Measurements from ENCODE around the gene NCOA7.

Gene NCOA7

GRCh38 chr6:125816828-125817280, 26.1 kb downstream of the NCOA7 start:
- DNase-seq: no peak

- no peak for DNase-seq
Measured at GRCh38 chr6:125818225-125818657, 27.5 kb downstream of the NCOA7 start.

DNA sequence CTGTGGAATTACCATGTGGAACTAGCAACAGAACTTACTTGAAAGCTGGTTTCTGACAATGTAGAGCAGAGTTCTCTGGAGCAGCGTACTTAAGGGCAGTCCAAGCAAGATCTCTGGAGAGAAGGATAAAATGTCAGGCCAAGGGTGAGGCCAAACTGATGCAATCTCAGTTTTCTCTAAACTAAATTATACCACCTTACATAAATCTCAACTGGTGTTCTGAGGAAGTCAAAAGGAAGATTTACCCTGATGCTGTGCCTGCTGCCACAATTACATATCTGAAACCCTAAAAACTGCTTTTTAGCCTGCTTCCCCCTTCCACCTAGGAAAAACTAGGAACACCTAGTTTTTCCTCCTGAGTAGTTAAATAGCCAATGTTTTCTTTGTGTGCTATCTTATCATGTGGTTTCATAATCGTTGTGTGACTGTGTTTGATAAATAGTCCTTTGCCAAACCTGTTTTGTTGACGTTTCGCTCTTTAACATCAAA, 28.1 kb downstream of the NCOA7 start:
- no peak for DNase-seq

- DNase-seq: no peak
Measured at GRCh38 chr6:125819535-125820326, 29.0 kb downstream of the NCOA7 start.

- no peak for DNase-seq
Measured at GRCh38 chr6:125821825-125822281, 31.1 kb downstream of the NCOA7 start.

DNA sequence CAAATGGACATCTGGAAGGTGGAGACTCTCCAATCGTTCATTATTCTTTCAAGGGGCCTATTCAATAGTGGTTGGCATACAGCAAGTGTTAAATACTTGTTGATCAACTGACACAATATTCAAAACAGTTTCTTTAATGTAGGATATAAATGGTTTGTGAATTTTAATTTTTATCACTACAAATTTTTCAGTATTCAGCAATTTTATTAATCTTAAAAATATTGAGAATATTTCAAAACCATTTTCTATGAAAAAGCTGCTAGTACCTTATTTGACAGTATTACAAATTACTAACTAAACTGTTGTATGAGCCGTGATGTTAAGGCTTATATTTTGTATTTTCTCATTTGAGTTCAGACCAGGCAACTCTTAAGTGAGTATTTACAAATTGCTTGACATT, 32.4 kb downstream of the NCOA7 start:
- DNase-seq: no peak

GRCh38 chr6:125824946-125825771, 34.4 kb downstream of the NCOA7 start:
- DNase-seq: no peak

- DNase-seq: no peak
Measured at GRCh38 chr6:125826695-125827463, 36.1 kb downstream of the NCOA7 start.

DNA sequence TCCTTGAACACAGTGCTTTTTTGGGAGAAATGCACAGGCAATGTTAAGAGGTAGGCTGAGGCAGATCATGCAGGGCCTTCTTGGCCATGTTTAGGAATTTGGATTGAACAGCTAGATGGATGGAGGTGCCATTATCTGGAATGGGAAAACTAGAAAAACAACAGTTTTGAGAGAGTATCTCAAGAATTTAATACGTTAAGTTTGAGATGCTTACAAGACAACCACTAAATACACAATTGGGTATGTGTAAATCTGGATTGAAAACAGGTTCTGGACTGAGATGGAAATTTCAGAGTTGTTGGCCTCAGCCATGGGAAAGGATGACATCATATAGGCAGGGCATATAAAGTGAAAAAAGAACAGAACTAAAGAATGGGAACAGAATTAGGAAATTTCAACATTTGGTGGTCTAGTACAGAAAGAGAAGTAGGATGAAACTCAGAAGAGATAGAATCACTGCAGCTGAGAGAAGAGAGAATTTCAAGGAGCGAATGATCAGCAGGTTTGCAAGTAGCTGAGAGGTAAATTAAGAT, 37.1 kb downstream of the NCOA7 start:
- no peak for DNase-seq

DNA sequence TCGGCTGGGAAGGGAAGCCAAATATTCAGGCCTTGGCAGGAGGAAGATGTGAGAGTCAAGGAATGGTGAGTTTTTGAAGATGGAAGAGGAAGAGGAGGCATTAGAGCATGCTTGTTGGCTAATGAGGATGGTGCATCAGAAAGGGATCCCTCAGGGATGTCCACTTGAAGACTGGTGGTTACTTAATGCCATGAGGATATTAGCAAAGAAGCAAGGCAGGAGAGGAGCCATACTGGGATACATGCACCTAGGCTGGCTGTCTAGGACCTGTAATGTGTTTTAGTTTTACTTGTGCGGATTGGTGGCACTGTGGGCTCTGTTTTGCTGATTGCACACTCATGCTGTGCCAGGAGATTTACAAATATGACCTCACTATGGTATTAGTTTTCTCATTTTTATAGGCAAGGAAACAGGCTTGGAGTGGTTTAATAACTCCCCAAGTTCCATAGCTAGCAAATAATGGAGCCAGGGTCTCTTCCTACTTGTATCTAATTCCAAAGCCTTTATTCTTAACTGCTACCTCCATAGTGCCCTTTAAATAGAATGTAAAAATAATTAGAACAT, 37.8 kb downstream of the NCOA7 start:
- DNase-seq: no peak

- no peak for DNase-seq
Measured at GRCh38 chr6:125829433-125829832, 38.7 kb downstream of the NCOA7 start.

- DNase-seq: no peak
Measured at GRCh38 chr6:125831659-125832058, 40.9 kb downstream of the NCOA7 start.

DNA sequence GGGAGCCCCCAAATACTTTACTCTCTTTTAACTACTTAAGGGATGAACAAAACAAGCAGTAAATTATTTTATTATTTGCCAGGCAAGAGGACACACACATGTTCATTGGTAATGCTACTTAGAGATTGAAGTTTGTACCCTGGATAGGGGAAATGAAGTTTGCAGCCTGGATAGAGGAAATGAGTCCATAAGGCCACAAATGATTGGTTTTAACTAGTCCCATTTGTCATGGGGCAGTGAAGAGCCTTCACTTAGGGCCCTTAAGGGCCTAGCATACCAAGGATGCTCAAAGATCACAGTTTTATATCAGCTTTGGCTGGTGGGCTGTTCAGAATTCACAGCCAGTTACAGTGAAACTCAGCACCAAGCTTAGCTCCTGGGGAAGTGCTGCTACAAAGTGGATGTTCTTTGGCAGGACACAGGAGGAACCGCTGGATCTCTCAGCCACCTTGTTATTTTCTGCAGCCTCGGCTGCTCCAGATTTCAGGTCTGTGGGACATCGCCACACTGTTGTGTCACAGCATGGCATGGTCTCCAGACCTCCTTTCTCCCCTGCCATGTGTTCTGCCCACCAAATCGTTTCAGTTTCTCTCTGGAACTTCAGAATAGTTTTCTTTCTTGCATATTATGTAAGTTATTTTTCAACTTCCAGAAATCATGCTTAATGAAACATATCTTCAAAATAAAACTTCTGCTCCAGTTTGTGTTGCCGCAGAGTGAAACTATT, 41.8 kb downstream of the NCOA7 start:
- DNase-seq: no peak

GRCh38 chr6:125834348-125834747, 43.6 kb downstream of the NCOA7 start:
- DNase-seq: no peak

- DNase-seq: no peak
Measured at GRCh38 chr6:125835221-125835744, 44.5 kb downstream of the NCOA7 start.

- DNase-seq: no peak
Measured at GRCh38 chr6:125836466-125836865, 45.7 kb downstream of the NCOA7 start.

- DNase-seq: no peak
Measured at GRCh38 chr6:125839471-125839870, 48.7 kb downstream of the NCOA7 start.

DNA sequence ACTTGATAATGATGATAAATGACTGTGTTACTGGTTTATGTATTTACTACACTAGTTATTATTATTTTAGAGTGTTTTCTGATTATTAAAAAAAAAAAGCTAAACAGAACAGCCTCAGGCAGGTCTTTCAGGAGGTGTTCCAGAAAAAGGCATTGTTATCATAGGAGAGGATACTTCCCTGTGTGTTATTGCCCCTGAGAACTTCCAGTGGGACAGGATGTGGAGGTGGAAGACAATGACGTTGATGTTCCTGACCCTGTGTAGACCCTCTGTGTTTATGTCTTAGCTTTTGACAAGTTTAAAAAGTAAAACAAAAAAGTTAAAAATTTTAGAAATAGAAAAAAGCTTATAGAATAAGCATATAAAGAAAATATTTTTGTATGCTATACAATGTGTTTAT, 49.1 kb downstream of the NCOA7 start:
- no peak for DNase-seq

DNA sequence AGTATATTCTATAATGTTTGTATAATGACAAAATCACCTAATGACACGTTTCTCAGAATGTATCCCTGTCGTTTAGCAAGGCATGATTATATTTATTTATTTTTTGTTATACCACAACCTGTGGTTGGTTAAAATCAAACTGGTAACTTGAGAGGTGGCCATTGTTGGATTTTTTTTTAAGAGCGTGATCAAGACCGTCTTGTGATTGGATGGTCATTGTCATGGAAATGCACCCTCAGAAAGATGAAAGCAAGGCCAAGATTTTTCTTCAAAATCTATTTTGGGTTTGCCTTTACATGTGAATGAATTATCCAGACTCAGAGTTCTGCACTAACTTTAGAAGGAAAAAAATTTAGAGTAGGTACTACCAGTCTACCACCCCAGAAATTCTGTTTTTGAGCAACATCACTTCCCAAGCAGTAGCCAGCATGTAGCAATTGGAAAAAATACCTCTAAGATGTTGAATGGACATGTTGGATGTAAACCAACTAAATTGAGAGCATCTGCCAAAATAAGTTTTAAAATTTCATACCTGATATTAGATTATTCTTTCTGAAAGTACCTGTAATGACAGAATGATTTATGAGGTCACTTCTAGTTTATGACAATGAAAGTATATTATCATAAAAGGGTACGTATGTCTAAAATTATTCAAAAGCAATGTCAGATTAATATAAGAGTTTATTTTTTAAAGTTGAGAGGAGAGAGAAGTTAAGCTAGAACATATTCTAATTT, 50.8 kb downstream of the NCOA7 start:
- no peak for DNase-seq

DNA sequence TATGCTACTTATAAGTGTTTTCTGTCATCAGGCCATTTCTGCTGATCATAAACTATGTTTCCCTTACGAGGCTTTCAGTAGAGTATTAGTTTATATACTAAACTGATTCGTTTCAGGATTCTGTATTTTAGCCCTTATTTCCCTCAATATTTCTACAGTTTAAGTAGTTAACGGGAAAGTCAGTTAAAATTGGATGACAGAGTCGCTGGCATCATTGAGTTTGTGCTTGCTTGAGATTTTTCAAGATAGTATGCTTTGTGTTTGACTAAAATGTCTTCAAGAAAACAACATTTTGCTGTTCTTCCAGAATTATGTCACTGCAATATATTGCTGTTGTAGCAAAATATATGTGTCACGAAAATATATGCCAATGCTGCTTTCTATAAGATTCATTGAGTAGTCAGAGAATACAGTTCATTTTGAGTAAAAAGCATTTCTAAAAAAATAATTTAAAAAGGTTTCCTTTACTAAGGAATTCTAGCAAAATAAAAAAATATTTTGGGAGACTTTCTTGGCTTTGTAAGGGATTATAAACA, 51.4 kb downstream of the NCOA7 start:
- no peak for DNase-seq

All from RPMI8226 (cell line).